ENCODE data around the gene SLC25A15.
A peak's percentile ranks its signal among the peaks of the same experiment; 100 is the strongest.
"Not testable (repeated sequence)": the region's sequence is repeated elsewhere in the genome, so short reads cannot be mapped to it uniquely, and the experiment has no call there.

SLC25A15 gene

DNA sequence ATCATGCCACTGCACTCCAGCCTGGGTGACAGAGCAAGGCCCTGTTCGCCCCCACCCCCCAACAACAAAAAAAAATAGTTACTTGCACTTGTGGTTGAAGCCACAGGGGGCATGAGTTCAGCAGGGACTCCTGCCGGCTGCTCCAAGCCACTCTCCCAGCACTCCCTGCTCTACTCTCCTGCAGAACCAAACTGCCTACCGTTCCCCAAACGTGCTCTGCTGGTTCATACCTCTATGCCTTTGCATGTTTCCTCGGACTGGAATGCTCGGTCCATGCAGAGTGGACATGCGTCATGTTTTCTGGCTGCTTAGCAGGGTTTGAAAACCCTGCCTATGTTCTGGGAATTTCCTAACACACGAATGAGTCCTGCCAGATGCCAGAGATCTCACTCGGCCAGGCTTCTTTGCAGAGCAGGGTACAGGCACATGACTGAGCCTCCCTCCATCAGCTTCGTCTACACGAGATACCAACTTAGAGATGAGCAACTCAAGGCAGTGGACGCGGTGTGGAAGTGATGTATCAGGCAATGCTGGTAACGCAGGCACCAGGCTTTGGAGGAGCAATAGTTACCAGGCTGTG, 8.5 kb upstream of the SLC25A15 start:
- H3K4me3 ChIP-seq (ENCODE audit: low read length), result no peak overlapping the region
- TF ChIP-seq, protein P1, sequence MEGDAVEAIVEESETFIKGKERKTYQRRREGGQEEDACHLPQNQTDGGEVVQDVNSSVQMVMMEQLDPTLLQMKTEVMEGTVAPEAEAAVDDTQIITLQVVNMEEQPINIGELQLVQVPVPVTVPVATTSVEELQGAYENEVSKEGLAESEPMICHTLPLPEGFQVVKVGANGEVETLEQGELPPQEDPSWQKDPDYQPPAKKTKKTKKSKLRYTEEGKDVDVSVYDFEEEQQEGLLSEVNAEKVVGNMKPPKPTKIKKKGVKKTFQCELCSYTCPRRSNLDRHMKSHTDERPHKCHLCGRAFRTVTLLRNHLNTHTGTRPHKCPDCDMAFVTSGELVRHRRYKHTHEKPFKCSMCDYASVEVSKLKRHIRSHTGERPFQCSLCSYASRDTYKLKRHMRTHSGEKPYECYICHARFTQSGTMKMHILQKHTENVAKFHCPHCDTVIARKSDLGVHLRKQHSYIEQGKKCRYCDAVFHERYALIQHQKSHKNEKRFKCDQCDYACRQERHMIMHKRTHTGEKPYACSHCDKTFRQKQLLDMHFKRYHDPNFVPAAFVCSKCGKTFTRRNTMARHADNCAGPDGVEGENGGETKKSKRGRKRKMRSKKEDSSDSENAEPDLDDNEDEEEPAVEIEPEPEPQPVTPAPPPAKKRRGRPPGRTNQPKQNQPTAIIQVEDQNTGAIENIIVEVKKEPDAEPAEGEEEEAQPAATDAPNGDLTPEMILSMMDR (conservative IDR thresholded peaks at IDR 0.05; ENCODE audit: low read length), result no peak
- DNase-seq (ENCODE audit: low read depth), result no peak

DNA sequence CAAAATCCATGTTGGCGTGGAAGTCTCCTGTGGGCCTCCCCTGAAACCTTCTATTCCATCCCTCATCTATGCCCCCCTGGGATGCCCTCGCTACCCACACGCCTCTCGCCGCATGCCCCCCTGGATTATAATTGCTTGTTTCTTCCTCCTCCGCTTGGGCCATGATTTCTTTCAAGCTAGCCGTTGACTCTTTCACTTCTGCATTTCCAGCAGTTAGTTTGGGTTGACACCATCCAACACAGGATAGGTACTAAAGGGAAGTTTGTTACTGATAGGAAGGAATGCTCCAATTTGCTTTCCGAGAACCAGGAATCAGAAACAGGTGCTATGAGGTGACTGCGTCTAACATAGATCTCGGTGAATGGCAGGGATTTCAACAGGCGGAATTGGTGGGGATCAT, 7.7 kb upstream of the SLC25A15 start:
- DNase-seq (ENCODE audit: low read depth), result no peak
- no peak overlapping the region for H3K4me3 ChIP-seq (ENCODE audit: low read length)
- TF ChIP-seq, protein P1 (conservative IDR thresholded peaks at IDR 0.05; ENCODE audit: low read length), result no peak

DNA sequence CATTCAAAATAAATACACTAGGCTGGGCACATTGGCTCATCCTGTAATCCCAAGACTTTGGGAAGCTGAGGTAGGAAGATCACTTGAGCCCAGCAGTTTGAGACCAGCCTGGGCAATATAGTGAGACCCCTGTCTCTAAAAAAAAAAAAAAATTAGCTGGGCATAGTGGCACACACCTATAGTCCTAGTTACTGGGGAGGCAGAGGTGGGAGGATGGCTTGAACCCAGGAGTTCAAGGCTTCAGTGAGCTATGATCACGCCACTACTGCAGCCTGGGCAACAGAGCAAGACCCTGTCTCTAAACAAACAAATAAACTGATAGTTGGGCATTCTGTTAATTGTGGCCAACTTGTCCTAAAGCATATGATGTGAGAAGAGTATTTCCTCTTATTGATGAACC, 6.4 kb upstream of the SLC25A15 start:
- H3K4me3 ChIP-seq (ENCODE audit: low read length); DNase-seq (ENCODE audit: low read depth): not testable (repeated sequence)

DNA sequence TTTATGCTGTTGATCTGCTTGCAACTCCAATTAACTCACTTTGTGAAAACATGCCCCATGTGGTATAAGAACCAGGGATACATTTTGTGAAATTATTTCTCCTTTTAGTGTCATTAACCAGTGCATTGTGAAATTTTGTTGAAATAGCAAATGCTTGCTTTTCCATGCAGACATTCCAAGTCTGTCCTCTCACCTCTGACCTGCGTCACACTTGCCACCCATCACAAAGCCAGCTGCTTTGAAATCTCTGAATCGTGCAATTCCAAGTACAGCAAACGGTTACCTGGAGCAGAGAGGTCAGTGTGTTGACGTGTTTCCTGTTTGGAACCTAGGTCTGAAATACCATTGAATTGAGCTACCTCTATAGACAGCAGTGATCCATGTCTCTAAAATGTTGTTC, 4.9 kb upstream of the SLC25A15 start:
- TF ChIP-seq, protein P1 (conservative IDR thresholded peaks at IDR 0.05; ENCODE audit: low read length), result no peak
- no peak overlapping the region for H3K4me3 ChIP-seq (ENCODE audit: low read length)
- DNase-seq (ENCODE audit: low read depth), result no peak

DNA sequence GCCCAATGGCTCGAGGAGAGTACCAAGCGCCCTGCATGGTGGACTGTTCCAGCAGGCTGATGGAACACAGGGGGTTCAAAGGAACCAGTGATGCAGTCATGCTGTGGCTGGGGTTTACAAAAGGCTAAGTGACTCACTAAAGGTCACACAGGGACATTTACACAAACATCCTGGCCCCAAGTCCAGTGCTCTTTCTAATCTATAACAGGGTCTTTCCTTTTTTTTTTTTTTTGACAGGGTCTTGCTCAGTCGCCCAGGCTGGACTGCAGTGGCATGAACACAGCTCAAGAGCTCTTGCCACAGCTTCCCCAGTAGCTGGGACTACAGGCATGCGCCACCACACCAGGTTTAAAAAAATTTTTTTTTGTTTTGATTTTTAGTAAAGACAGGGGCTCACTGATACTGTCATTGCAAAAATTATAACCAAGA, 2.8 kb upstream of the SLC25A15 start:
- no peak for DNase-seq (ENCODE audit: low read depth)
- H3K4me3 ChIP-seq (ENCODE audit: low read length), result no peak overlapping the region
- TF ChIP-seq, protein P1 (conservative IDR thresholded peaks at IDR 0.05; ENCODE audit: low read length), result no peak

DNA sequence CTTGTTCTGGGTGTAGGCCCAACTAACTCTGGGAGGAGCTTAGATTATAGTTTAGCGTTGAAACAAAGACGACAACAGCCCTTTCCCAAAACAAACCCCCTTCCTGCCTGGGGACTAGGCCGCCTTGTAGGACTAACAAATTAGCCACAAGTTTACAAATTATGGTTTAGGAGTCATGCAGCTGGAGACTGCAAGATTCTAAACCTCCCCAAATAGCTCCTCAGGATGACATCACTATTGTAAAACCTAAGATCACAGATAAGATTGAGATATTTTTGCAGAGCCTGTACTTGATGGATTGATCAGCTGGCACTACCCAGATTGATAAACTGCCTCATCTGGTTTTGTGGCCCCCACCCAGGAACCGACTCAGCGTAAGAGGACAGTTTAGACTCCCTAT, 2.3 kb upstream of the SLC25A15 start:
- no peak overlapping the region for H3K4me3 ChIP-seq (ENCODE audit: low read length)
- peak; percentile 34 for DNase-seq (ENCODE audit: low read depth)
- TF ChIP-seq, protein P1 (conservative IDR thresholded peaks at IDR 0.05; ENCODE audit: low read length), result no peak

DNA sequence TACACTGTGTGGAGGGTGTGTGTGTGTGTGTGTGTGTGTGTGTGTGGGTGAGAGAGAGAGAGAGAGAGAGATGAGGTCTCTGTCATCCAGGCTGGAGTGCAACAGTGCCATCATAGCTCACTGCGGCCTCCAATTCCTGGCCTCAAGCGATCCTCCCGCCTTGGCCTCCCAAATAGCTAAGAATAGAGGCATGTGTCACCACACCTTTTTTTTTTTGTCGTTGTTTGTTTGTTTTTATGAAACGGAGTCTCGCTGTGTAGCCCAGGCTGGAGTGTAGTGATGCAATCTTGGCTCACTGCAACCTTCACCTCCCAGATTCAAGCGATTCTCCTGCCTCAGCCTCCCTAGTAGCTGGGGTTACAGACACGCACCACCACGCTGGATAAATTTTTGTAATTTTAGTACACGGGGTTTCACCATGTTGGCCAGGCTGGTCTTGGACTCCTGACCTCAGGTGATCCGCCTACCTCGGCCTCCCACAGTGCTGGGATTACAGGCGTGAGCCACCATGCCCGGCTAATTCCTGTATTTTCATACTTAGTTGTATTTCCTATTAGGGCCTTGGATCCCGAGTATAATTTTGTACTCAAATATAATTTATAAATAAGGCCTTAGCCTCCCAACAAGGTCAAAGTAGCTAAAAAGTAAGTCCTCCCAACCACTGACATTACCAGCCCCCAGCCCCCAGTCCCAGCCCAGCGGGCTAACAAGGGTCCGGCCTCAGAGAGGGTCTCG, 704 bp upstream of the SLC25A15 start:
- not testable (repeated sequence) for DNase-seq (ENCODE audit: low read depth)
- peak overlapping the region; percentile 75 for H3K4me3 ChIP-seq (ENCODE audit: low read length)

DNA sequence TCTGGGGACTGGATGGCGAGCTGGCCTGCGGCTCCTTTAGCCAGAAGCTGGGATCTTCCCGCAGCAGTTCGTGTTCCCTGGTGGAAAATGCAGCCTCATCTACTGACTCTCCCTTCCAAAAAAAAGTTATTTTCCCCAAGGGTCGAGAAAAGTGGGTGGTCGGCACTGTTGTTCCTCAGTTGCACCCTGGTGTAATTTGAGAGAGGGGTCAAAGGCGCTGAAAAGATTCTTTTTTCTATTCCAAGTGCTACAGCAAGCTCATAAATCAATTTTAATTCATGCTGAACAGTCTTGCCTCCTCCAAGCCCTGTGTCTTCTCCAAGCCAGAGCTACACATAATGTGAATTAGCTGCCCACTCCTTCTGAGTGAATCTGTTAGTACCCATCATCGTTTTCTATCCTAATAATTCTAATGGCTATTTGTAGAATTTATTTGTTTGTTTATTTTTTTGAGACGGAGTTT, 774 bp downstream of the SLC25A15 start:
- peak overlapping the region; percentile 75 for H3K4me3 ChIP-seq (ENCODE audit: low read length)
- TF ChIP-seq, protein P1 (conservative IDR thresholded peaks at IDR 0.05; ENCODE audit: low read length), result no peak
- DNase-seq (ENCODE audit: low read depth), result peak; percentile 30
